Fibroblast of skin of right quadriceps (primary cell): Measurements from ENCODE around the gene ROBO1.

Source experiments
- DNase-seq: peaks from one replicate; pipeline ENCODE4 v3.0.0-alpha.2; 2013

The ROBO1 gene

DNA sequence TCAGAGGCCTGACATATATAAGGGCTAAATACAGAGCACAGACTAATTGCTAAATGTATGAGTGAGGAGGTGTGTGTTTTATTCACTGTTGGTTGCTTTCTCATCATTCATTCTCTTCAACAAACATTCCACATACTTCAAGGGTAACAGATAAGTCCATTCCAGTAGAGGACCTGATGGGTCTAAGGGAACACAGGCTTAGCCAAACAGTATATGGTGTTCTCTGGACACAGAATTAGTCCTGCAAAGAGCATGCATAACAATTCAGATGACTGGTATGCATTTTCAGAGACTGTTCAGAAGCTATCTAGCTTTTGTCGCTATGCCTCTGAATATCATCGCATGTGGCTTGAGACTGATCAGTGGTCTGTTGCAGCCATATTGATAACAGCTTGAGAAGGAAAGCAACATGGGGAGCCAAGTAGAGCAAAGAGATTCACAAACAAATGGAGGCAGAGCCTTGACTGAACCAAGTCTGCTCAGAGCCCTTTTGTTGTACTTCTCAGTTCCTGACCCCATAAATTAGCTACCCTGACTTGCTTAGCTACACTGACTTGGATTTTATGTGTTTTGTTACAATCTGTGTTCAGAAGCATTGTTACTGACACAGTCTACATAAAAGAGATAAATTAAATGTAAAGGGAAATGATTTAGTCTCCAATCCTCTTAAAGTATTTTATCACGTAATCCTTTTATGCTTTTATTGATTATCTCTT is 1178.7 kb downstream of the ROBO1 start:
- no peak for DNase-seq

GRCh38 chr3:78580681-78581080 is 1187.1 kb downstream of the ROBO1 start:
- peak; percentile 10 for DNase-seq

DNA sequence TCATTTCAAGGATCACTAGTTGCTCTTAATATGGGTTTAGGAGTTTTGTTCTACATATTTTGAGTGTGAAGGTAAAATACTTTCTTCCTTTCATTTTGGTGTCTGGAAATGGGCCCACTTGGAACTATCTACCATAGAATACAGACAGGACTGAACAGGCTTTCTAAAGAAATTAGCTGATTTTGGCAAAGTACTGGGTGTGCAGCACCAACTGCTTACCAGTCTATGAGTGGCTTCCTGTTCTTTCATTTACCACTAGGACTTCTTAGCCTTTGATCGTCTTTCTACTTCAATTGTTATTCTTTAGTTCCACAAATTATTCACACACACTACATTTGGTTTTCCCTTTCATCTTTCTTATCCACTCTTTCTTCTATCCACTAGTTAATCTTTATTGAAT is 1196.3 kb downstream of the ROBO1 start:
- no peak for DNase-seq

DNA sequence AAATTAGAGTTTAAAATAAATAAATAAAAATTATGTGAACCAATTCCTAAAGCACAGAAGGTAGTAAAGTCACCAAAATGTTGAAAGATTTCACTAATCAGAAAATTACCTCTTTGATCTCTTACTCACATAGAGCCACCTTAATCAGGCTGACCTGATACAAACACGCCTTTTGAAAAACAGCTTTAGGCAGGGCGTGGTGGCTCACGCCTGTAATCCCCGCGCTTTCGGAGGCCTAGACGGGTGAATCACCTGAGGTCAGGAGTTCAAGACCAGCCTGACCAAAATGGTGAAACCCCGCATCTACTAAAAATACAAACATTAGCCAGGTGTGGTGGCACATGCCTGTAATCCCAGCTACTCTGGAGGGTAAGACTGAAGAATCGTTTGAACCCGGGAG is 1197.3 kb downstream of the ROBO1 start:
- no peak for DNase-seq

DNA sequence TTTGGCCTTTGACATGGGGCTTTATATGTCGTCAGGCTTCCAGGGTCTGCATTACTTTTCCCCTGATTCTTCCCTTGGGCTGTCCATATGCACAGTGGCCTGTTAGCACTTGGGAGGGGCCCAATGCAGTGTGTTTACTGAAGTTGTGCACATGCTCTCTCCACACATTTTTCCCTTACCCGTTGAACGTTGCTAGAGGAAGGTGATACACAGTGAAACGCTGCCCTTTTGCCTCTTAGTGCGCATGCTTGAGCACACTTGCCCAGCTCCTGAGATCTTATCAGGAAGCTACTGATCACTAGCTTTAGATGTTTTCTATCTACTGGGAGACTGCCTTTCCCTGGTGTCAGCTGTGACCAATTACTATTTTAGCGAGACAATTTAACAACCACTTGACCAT is 1198.0 kb downstream of the ROBO1 start:
- no peak for DNase-seq

- DNase-seq = no peak
Measured at GRCh38 chr3:78565712-78566111, 1202.1 kb downstream of the ROBO1 start.

GRCh38 chr3:78562328-78562727 is 1205.5 kb downstream of the ROBO1 start:
- no peak for DNase-seq
